Activated T-helper 1 cell treated with anti-CD3 and anti-CD28 coated beads, Interleukin-2, amount 50 U/mL, for 16 hours (primary cell): ENCODE data around the gene ENSA.
"Not testable (repeated sequence)": the region's sequence is repeated elsewhere in the genome, so short reads cannot be mapped to it uniquely, and the experiment has no call there.

Experiments used
- DNase-seq, 2 donors: peaks; one replicate each; pipeline ENCODE4 v3.0.0-alpha.2; 2020; ENCODE audit warnings: low read depth in 1 of 2, low spot score in 1 of 2

The ENSA gene

GRCh38 chr1:150622303-150622975 lies 7.0 kb downstream of the ENSA start:
- no peak for DNase-seq

GRCh38 chr1:150621497-150622302 lies 7.7 kb downstream of the ENSA start:
- DNase-seq = no peak

GRCh38 chr1:150620919-150621318 lies 8.5 kb downstream of the ENSA start:
- DNase-seq = no peak

- no peak for DNase-seq
Measured at GRCh38 chr1:150619576-150620509, 9.6 kb downstream of the ENSA start.

GRCh38 chr1:150615346-150616201 lies 13.8 kb downstream of the ENSA start:
- no peak for DNase-seq

- no peak for DNase-seq
Measured at GRCh38 chr1:150613061-150613920, 16.1 kb downstream of the ENSA start.

- DNase-seq = no peak
Measured at GRCh38 chr1:150612014-150612345, 17.4 kb downstream of the ENSA start.

GRCh38 chr1:150610576-150610975 lies 18.8 kb downstream of the ENSA start:
- no peak for DNase-seq

- DNase-seq = no peak
Measured at GRCh38 chr1:150609732-150610131, 19.7 kb downstream of the ENSA start.

- no peak for DNase-seq
Measured at GRCh38 chr1:150606463-150607142, 22.8 kb downstream of the ENSA start.

GRCh38 chr1:150605451-150605731 lies 24.0 kb downstream of the ENSA start:
- DNase-seq = not testable (repeated sequence)

GRCh38 chr1:150604226-150604588 lies 25.2 kb downstream of the ENSA start:
- no peak for DNase-seq

GRCh38 chr1:150603711-150604110 lies 25.7 kb downstream of the ENSA start:
- DNase-seq = no peak

- not testable (repeated sequence) for DNase-seq
Measured at GRCh38 chr1:150602372-150602771, 27.0 kb downstream of the ENSA start.

- no peak for DNase-seq
Measured at GRCh38 chr1:150601540-150601939, 27.9 kb downstream of the ENSA start.

- not testable (repeated sequence) for DNase-seq
Measured at GRCh38 chr1:150598346-150598745, 31.1 kb downstream of the ENSA start.

GRCh38 chr1:150596976-150597375 lies 32.4 kb downstream of the ENSA start:
- DNase-seq = no peak

GRCh38 chr1:150596095-150596892 lies 33.1 kb downstream of the ENSA start:
- DNase-seq = no peak

- DNase-seq = no peak
Measured at GRCh38 chr1:150582371-150582770, 47.0 kb downstream of the ENSA start.
